H9 (cell line): ENCODE results near the gene ANKS1B. TPM values are rescaled to one million over a fixed set of nuclear protein-coding genes. Genes with fewer than 3 reads are reported as not detected.

Experiments used
- DNase-seq: peaks from one replicate; pipeline ENCODE4 v3.0.0-alpha.2; 2017
- H2AFZ ChIP-seq: one replicate; pipeline ENCODE4 v1.6.1; 2013; ENCODE audit warnings: mild to moderate bottlenecking, low read length, control low read depth, moderate library complexity
- H2AK5ac ChIP-seq: 2 replicates; pipeline ENCODE4 v1.6.1; 2013; ENCODE audit warnings: low read length, control low read depth, mixed read lengths; ENCODE audit not compliant: insufficient read length
- H2BK120ac ChIP-seq: one replicate; pipeline ENCODE4 v1.6.1; 2013; ENCODE audit warnings: low read depth, mild to moderate bottlenecking, low read length, control low read depth, inconsistent platforms; ENCODE audit not compliant: poor library complexity, severe bottlenecking
- H2BK12ac ChIP-seq: 2 replicates; pipeline ENCODE4 v1.6.1; 2013; ENCODE audit warnings: low read length, control low read depth, mixed read lengths, low read depth; ENCODE audit not compliant: insufficient read length
- H2BK15ac ChIP-seq: 2 replicates; pipeline ENCODE4 v1.6.1; 2013; ENCODE audit warnings: low read depth, low read length, control low read depth
- H2BK20ac ChIP-seq: one replicate; pipeline ENCODE4 v1.6.1; 2013; ENCODE audit warnings: low read depth, mild to moderate bottlenecking, low read length, control low read depth, inconsistent platforms; ENCODE audit not compliant: poor library complexity, severe bottlenecking
- H2BK5ac ChIP-seq: 2 replicates; pipeline ENCODE4 v1.6.1; 2013; ENCODE audit warnings: low read length, control low read depth, mixed read lengths; ENCODE audit not compliant: insufficient read length
- H3K14ac ChIP-seq: 2 replicates; pipeline ENCODE4 v1.6.1; 2013; ENCODE audit warnings: low read length, control low read depth; ENCODE audit not compliant: insufficient read depth
- H3K18ac ChIP-seq: 2 replicates; pipeline ENCODE4 v1.6.1; 2013; ENCODE audit warnings: low read depth, mild to moderate bottlenecking, mixed read lengths, low read length, control low read depth; ENCODE audit not compliant: insufficient read length
- H3K23ac ChIP-seq: 2 replicates; pipeline ENCODE4 v1.6.1; 2013; ENCODE audit warnings: low read length, control low read depth, mixed read lengths, low read depth; ENCODE audit not compliant: insufficient read length
- H3K23me2 ChIP-seq: 2 replicates; pipeline ENCODE4 v1.6.1; 2013; ENCODE audit warnings: low read depth, mild to moderate bottlenecking, mixed read lengths, low read length, control low read depth; ENCODE audit not compliant: insufficient read length, poor library complexity, severe bottlenecking
- H3K27ac ChIP-seq: 2 replicates; pipeline ENCODE4 v1.5.1; 2013; ENCODE audit warnings: low read length, control low read depth, mixed read lengths, low read depth; ENCODE audit not compliant: insufficient read length
- H3K27me3 ChIP-seq: 2 replicates; pipeline ENCODE4 v1.6.1; 2013; ENCODE audit warnings: low read length, control low read depth, inconsistent platforms; ENCODE audit not compliant: insufficient read depth
- H3K4ac ChIP-seq: 2 replicates; pipeline ENCODE4 v1.6.1; 2013; ENCODE audit warnings: low read depth, mild to moderate bottlenecking, control low read depth, inconsistent platforms, low read length, moderate library complexity
- H3K4me1 ChIP-seq: 2 replicates; pipeline ENCODE4 v1.6.1; 2013; ENCODE audit warnings: low read length, control low read depth, inconsistent platforms; ENCODE audit not compliant: insufficient read depth
- H3K4me2 ChIP-seq: 2 replicates; pipeline ENCODE4 v1.6.1; 2013; ENCODE audit warnings: low read length, control low read depth, mixed read lengths; ENCODE audit not compliant: insufficient read length, insufficient read depth
- H3K56ac ChIP-seq: 2 replicates; pipeline ENCODE4 v1.6.1; 2013; ENCODE audit warnings: low read depth, mild to moderate bottlenecking, mixed read lengths, low read length, control low read depth; ENCODE audit not compliant: insufficient read length
- H3K79me1 ChIP-seq: 2 replicates; pipeline ENCODE4 v1.6.1; 2013; ENCODE audit warnings: low read depth, mild to moderate bottlenecking, moderate library complexity, low read length, control low read depth, inconsistent platforms; ENCODE audit not compliant: insufficient read depth, poor library complexity, severe bottlenecking
- H3K79me2 ChIP-seq: 2 replicates; pipeline ENCODE4 v1.6.1; 2013; ENCODE audit warnings: low read length, control low read depth, inconsistent platforms; ENCODE audit not compliant: insufficient read depth
- H3K9ac ChIP-seq: 2 replicates; pipeline ENCODE4 v1.6.1; 2013; ENCODE audit warnings: low read length, control low read depth, mixed read lengths; ENCODE audit not compliant: insufficient read length; ENCODE audit errors: extremely low read depth
- H3K9me3 ChIP-seq: one replicate; pipeline ENCODE4 v1.6.1; 2013; ENCODE audit warnings: low read depth, low read length, inconsistent platforms; ENCODE audit not compliant: control insufficient read depth
- H3T11ph ChIP-seq: one replicate; pipeline ENCODE4 v1.6.1; 2013; ENCODE audit warnings: mild to moderate bottlenecking, low read length, control low read depth, inconsistent platforms
- H4K20me1 ChIP-seq: one replicate; pipeline ENCODE4 v1.6.1; 2013; ENCODE audit not compliant: control insufficient read depth, insufficient read length, insufficient read depth
- H4K5ac ChIP-seq: 2 replicates; pipeline ENCODE4 v1.6.1; 2013; ENCODE audit warnings: low read depth, mild to moderate bottlenecking, mixed read lengths, low read length, control low read depth; ENCODE audit not compliant: insufficient read length
- H4K8ac ChIP-seq: replicated peaks from 2 replicates; pipeline ENCODE4 v1.6.1; 2013; ENCODE audit warnings: low read length, control low read depth, mixed read lengths, low read depth; ENCODE audit not compliant: insufficient read length
- H4K91ac ChIP-seq: 2 replicates; pipeline ENCODE4 v1.6.1; 2013; ENCODE audit warnings: low read depth, mild to moderate bottlenecking, moderate library complexity, mixed read lengths, low read length, control low read depth; ENCODE audit not compliant: insufficient read length
- H3K27ac Mint-ChIP-seq, 3 experiments: 2 replicates in 2 of 3; 3 replicates in 1 of 3; pipeline ENCODE4 v1.8.0; 2020 to 2021; ENCODE audit warnings: mixed read lengths in 3 of 3, mild to moderate bottlenecking in 1 of 3, moderate library complexity in 1 of 3
- H3K27me3 Mint-ChIP-seq: 2 replicates; pipeline ENCODE4 v1.8.0; 2021; ENCODE audit warnings: low read depth, mild to moderate bottlenecking, moderate library complexity, mixed read lengths
- H3K36me3 Mint-ChIP-seq, 3 experiments: 2 replicates in 2 of 3; 3 replicates in 1 of 3; pipeline ENCODE4 v1.8.0; 2020 to 2021; ENCODE audit warnings: low read depth in 3 of 3, mixed read lengths in 3 of 3; ENCODE audit not compliant: insufficient read depth in 1 of 3
- H3K4me1 Mint-ChIP-seq, 2 experiments: 2 replicates each; pipeline ENCODE4 v1.8.0; 2020; ENCODE audit warnings: mixed read lengths in 2 of 2
- H3K4me3 Mint-ChIP-seq, 2 experiments: 2 replicates in 1 of 2; 3 replicates in 1 of 2; pipeline ENCODE4 v1.8.0; 2020 to 2021; ENCODE audit warnings: mild to moderate bottlenecking in 2 of 2, mixed read lengths in 2 of 2, moderate library complexity in 1 of 2
- H3K9me3 Mint-ChIP-seq, 2 experiments: 2 replicates in 1 of 2; 3 replicates in 1 of 2; pipeline ENCODE4 v1.8.0; 2020; ENCODE audit warnings: mild to moderate bottlenecking in 2 of 2, mixed read lengths in 2 of 2, moderate library complexity in 1 of 2
- WGBS: extraction: QIAGEN DNeasy Blood & Tissue Kit; methylation state at CpG from one replicate; pipeline ENCODE4 v1.1.7; 2013; ENCODE audit warnings: missing lambda C conversion rate, low lambda C conversion rate, mixed read lengths; ENCODE audit not compliant: insufficient read length; ENCODE audit errors: extremely low coverage; 5-methylcytosine and 5-hydroxymethylcytosine counted together
- total RNA-seq: library from RNA; stranded (reverse); gene quantifications from 2 replicates; pipeline ENCODE4 v1.2.1, GENCODE V29; 2021
- TF ChIP-seq, protein P1 (sequence below): fragments of 200-600 bp; sonication (generic); conservative IDR thresholded peaks from 3 replicates; pipeline ENCODE4 v1.8.0; 2021; ENCODE audit warnings: antibody characterized with exemption, mild to moderate bottlenecking

Gene ANKS1B
- total RNA-seq, 1 experiment from 2014 or later: 4.1 TPM

DNA sequence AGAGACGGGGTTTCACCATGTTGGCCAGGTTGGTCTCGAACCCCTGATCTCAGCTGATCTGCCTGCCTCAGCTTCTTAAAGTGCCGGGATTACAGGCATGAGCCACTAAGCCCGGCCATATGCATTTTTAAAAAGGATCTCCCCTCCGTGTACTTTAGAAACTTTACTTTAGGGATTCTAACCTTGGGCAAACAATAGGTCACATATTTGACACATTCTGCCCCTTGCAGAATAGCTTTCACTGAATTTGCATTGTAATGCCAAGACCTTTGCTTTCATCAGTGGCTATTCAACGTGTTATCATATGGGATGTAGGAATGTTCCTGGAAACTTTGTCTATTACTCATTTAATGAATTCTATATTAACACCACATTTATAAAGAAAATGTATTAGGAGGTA, 11.4 kb upstream of the ANKS1B start:
- H2BK120ac ChIP-seq: no peak overlapping the region
- H4K5ac ChIP-seq: no peak overlapping the region
- no peak overlapping the region for H3K14ac ChIP-seq
- no peak overlapping the region for H4K91ac ChIP-seq
- H2BK5ac ChIP-seq: no peak overlapping the region
- H4K20me1 ChIP-seq: no peaks in the 10 kb centered on the region
- no peak for DNase-seq
- WGBS: no CpG with 5 or more reads among the region's 6 CpGs
- Mint-ChIP-seq H3K27me3 (no peaks in the 10 kb centered on the region; the same call in 1 of the 2 replicates), H3K9me3 (peaks cover 8 to 16% of the 10 kb centered on the region in 2 experiments), H3K27ac (no peak overlapping the region), H3K4me1 (peaks cover 0 to 2% of the 10 kb centered on the region in 2 experiments; a peak in 1 of 4 replicates), H3K4me3 (no peak overlapping the region), H3K36me3 (peaks cover 0 to 8% (median 0%) of the 10 kb centered on the region in 3 experiments; a peak in 2 of 7 replicates)
- H3K4ac ChIP-seq: no peak overlapping the region
- no peak overlapping the region for H3K4me2 ChIP-seq
- no peaks in the 10 kb centered on the region for H3K23me2 ChIP-seq
- H4K8ac ChIP-seq: no peak overlapping the region
- H3K23ac ChIP-seq: no peak overlapping the region
- no peak overlapping the region for H2AK5ac ChIP-seq
- TF ChIP-seq, protein P1, sequence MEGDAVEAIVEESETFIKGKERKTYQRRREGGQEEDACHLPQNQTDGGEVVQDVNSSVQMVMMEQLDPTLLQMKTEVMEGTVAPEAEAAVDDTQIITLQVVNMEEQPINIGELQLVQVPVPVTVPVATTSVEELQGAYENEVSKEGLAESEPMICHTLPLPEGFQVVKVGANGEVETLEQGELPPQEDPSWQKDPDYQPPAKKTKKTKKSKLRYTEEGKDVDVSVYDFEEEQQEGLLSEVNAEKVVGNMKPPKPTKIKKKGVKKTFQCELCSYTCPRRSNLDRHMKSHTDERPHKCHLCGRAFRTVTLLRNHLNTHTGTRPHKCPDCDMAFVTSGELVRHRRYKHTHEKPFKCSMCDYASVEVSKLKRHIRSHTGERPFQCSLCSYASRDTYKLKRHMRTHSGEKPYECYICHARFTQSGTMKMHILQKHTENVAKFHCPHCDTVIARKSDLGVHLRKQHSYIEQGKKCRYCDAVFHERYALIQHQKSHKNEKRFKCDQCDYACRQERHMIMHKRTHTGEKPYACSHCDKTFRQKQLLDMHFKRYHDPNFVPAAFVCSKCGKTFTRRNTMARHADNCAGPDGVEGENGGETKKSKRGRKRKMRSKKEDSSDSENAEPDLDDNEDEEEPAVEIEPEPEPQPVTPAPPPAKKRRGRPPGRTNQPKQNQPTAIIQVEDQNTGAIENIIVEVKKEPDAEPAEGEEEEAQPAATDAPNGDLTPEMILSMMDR: no peak
- no peaks in the 10 kb centered on the region for H3K79me2 ChIP-seq
- H3K56ac ChIP-seq: no peak overlapping the region
- no peak overlapping the region for H3K9ac ChIP-seq
- no peak overlapping the region for H2BK20ac ChIP-seq
- no peak overlapping the region for H3K18ac ChIP-seq
- H2BK12ac ChIP-seq: no peak overlapping the region
- H3K27me3 ChIP-seq: no peaks in the 10 kb centered on the region
- no peak overlapping the region for H2BK15ac ChIP-seq
- no peak overlapping the region for H3K27ac ChIP-seq
- H3K79me1 ChIP-seq: no peaks in the 10 kb centered on the region
- H2AFZ ChIP-seq: no peak overlapping the region
- no peaks in the 10 kb centered on the region for H3K9me3 ChIP-seq
- H3K4me1 ChIP-seq: no peaks in the 10 kb centered on the region
- no peak overlapping the region for H3T11ph ChIP-seq
